ENCODE data around the gene LCP2.
"Not testable (repeated sequence)": the region's sequence is repeated elsewhere in the genome, so short reads cannot be mapped to it uniquely, and the experiment has no call there.

Gene LCP2

DNA sequence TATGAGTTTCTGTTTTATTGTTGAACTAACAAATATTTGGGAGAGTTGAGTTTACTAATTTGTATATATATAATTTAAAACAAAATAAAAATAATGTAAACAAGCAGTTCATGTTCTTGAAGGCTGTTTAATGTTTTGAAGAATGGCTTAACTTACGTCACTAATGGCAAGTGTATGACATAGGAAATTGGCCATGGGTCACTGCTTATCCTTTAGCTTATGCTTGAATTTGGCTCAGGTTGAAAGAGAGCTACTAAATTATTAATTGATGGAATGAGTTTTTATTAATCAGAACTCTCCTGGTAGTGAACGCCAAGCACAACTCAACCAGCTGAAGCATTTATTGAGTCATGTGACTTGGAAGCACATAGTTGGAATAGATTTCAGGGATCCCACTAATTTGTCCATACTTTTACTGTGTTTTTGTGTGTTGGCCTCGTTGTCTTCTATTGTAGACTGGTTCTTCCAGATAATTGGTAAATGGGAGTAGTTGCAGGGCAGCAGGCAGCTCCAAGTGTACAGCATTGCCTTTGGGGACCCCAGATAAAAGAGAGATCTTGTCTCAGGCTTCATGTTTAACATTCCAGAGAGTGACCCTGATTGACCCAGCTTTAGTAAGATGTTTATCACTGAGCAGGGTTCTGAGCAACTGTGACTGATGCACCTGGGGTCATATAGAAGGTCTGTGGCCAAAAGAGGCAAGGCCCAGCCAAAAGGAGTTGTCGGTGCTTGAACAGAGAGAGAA, 51.3 kb downstream of the LCP2 start:
- DNase-seq = no peak

DNA sequence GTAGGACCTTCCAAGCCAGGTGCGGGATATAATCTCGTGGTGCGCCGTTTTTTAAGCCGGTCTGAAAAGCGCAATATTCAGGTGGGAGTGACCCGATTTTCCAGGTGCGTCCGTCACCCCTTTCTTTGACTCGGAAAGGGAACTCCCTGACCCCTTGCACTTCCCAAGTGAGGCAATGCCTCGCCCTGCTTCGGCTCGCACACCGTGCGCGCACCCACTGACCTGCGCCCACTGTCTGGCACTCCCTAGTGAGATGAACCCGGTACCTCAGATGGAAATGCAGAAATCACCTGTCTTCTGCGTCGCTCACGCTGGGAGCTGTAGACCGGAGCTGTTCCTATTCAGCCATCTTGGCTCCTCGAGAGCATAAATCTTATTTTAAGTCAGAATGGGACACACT, 52.1 kb downstream of the LCP2 start:
- DNase-seq = not testable (repeated sequence)

GRCh38 chr5:170238456-170239196, 59.0 kb downstream of the LCP2 start:
- no peak for DNase-seq

DNA sequence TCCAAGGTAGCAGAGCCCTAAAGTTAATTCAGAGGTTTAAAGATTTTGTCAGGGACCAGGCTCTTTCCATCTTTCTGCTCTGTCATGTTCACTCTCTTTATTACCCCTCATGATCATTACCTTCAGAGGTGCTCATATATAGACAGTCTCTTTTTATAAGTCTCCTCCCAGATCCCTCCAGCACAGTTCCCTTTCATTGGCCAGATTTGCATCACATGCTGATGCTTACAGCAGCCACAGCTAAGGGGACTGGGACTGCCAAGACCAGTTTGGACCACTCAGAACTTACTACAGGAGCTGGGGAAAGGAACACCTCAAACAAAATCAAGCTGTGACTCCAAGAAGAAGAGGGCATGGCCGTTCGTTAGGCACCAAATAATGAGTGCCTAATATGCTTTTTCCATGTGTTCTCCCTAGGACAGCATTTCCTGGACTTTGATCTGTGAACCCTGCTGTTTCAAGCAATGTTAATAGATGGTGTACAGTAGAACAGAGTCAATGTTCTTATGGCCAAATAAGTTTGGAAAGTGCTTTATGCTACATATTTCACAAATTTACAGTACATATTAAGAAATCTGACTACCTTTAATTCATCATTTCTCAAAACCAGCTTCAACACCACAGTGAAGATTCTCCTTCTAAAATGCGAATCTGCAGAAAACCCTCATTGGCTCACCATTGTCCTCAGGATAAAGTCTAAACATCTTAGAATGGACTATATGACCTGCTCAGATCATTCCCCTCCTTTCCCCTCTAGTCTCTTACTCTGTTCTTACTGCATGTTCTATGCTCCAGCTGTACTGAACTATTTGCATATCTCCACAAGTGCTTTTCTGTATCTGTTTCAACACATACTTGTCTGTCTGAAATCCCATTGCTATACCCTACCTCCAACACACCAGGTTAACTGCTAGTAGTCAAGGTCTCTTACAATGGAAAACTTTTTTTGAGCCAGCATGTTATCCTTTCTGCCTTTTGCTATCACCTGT, 61.4 kb downstream of the LCP2 start:
- no peak for DNase-seq

- DNase-seq = no peak
Observed at GRCh38 chr5:170233358-170233892, 64.2 kb downstream of the LCP2 start.

- no peak for DNase-seq
Observed at GRCh38 chr5:170232786-170233185, 64.8 kb downstream of the LCP2 start, which contains the start of gene C5orf58. Gene C5orf58 (plus strand): TSS chr5:170232985. CDS start chr5:170234977, 1,992 bp downstream.

- no peak for DNase-seq
Observed at GRCh38 chr5:170228762-170229435, 68.7 kb downstream of the LCP2 start.

DNA sequence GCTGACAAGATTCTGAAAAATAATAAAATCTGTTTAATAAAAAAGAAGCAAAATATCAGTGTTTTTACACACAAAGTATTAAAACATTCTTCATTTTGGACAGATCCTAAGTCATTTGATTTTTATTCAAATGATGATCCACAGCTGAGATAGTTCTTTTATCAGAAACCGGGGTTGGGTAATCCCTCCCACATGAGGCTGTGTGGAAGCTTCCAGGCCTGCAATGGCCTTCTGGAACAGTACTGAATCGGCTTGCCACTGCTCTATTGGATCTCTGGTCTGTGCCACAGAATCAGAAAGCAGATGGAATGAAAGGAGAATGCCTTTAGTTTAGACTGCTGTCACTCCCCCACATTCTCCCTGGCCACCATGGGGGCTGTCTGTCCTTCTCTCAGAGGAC, 70.9 kb downstream of the LCP2 start:
- DNase-seq = no peak

DNA sequence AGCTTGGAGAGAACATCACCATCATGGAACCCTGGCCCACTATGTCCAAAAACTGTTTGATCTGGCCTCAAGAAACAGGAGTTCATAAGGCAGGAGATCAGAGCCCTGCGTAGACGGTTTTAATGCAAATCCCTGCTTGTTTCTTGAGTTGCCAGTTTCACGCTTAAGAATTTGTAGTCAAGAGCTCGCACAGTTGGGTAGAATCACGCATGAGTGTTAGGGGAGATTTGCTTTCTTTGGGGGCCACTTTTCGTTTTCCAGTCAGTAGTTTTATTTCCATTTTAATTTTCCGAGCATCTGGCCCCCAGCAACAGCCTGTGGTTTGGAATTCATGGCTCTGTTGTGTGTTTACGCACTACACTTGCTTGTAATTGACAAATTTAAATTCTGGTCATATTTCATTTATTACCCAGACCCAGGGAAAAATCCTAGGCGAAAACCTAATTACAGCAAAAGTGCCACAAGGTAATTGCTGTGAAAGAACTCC, 71.4 kb downstream of the LCP2 start:
- DNase-seq = no peak

DNA sequence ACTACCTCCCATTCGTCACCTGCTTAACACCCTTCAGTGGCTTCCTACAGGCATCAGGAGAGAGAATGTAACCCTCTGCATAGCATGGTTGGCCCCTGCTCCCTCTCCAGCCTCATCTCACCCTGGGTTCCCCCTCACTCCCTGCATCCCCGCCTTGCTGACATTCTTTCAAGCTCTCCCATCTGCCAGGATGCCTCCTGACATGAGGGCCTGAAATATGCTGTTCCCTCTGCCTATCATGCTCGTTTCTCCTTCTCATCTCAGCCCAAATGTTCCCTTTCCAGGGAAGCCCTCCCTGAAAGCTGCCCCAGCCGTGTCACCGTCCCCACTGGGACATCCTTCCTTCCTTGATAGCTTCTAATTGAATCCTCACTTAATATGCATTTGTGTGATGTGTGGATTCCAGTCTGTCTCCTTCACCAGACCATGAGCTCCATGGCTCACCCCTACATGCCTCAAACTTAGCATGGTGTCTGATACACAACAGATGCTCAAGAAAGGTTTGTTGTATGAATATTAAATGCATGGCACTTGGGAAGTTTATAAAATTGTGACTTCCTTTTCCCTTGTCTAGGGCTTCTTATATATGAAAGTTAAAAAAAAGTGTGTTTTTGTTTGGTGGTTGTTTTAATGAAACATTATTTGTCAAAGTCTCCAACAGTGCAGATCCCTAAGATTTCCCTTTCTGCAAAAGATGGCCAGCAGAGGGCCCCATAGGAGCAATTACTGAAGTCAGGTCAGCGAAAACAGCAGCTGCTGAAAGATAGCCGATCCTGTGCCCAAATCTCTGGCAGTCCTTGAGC, 72.0 kb downstream of the LCP2 start:
- DNase-seq = peak; percentile 56

DNA sequence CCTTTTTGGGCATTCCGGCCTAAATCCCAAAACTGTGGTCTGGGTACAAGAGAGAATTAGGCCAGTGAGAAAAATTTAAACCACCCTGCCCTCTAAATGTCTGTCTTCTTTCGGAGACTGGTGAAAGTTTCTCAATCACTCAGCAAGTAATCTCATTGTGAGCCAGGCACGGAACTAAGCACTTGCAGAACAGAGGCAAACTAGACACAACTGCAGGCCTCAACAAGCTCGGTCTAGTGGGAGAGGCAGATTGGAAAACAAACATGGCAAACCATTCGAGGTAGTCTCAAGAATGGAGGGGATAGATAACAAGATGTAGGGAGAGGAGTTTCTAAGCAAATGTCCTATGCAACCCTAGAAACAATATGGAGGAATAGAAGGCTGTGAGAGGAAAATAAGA, 73.7 kb downstream of the LCP2 start:
- no peak for DNase-seq

DNA sequence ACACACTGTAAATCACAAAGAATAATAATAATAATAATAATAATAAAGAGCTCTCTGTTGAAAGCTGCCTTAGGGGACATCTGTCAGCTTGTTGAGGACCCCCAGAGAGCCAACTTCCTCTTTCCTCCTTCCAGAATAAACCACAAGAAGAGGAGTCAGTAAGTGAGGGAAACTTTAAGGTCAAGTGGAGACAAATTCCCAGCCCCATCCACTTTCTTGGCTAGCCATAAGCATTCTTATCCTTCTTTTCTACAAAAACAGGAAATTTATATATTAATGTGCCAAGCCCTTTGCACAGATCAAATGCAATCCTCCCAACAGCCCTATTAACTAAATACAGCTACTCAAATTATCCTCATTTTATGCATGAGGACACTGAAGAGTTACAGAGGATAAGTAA, 74.2 kb downstream of the LCP2 start:
- DNase-seq = no peak

- DNase-seq = peak; percentile 15
Observed at GRCh38 chr5:170221327-170221741, 76.2 kb downstream of the LCP2 start.

DNA sequence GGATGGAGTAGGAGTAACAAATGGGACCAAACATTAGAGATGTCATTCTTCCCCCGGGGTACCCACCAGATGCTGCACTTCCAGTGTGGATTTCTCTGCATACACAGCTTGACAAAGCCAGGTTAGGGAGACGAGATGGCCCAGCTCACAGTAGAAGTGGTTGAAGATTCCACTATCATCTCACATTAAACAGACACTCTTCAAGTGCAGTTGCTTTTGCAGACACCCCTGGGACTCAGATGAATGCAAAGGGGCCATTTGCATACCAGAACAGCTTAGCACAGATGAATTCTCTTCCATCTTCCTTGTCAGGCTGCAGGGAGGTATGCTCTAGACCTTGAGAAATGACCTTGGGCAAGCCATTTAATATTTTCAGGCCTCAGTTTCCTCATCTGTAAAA, 77.4 kb downstream of the LCP2 start:
- no peak for DNase-seq

- DNase-seq = no peak
Observed at GRCh38 chr5:170219615-170220014, 78.0 kb downstream of the LCP2 start.

- DNase-seq = no peak
Observed at GRCh38 chr5:170218726-170219125, 78.9 kb downstream of the LCP2 start.

- no peak for DNase-seq
Observed at GRCh38 chr5:170217831-170218230, 79.7 kb downstream of the LCP2 start.

- peak; percentile 83 for DNase-seq
Observed at GRCh38 chr5:170216257-170216864, 81.2 kb downstream of the LCP2 start.

GRCh38 chr5:170211575-170212334, 85.8 kb downstream of the LCP2 start:
- no peak for DNase-seq

DNA sequence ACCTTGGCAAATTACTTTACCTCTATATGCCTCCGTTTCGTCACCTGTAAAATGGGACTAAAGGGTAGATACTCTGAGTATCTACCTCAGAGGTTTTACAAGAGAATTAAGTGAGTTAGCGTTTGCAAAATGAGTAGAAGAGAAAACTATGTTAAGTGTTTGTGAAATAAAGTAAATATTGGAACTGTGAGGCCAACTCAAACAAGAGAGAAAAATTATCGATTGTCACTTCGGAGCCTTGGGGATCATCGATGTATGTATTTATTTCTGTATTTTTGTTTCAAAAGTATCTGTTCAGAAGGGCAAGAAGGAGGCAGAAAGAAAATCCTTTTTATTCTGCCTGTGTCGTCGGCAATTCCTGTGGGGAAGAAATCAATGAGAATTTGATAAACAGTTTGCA, 90.6 kb downstream of the LCP2 start:
- DNase-seq = no peak

All from COR-L47 (cell line).